HG03342 (cell line): Measurements from ENCODE around the gene PLIN5.

Experiments used
- ATAC-seq: cut with Tn5 transposase; IDR thresholded peaks from one replicate; pipeline ENCODE4 v1.9.1; 2021; ENCODE audit warnings: mild to moderate bottlenecking, moderate library complexity; ENCODE audit not compliant: unreplicated experiment

Gene PLIN5

GRCh38 chr19:4523306-4524110, 11.5 kb downstream of the PLIN5 start:
- no peak for ATAC-seq

- no peak for ATAC-seq
Observed at GRCh38 chr19:4522291-4523002, 12.6 kb downstream of the PLIN5 start.

GRCh38 chr19:4521888-4522242, 13.2 kb downstream of the PLIN5 start:
- ATAC-seq: no peak

GRCh38 chr19:4521170-4521887, 13.7 kb downstream of the PLIN5 start:
- ATAC-seq: no peak

- ATAC-seq: no peak
Observed at GRCh38 chr19:4519521-4520277, 15.3 kb downstream of the PLIN5 start.

GRCh38 chr19:4519172-4519496, 15.9 kb downstream of the PLIN5 start:
- no peak for ATAC-seq

GRCh38 chr19:4518345-4519171, 16.5 kb downstream of the PLIN5 start, which contains the start of gene PLIN4:
Gene PLIN4 (minus strand): TSS chr19:4518486. CDS start chr19:4518272, 214 bp downstream.
- ATAC-seq: no peak

GRCh38 chr19:4517451-4518057, 17.5 kb downstream of the PLIN5 start:
- ATAC-seq: no peak

- no peak for ATAC-seq
Observed at GRCh38 chr19:4516939-4517300, 18.1 kb downstream of the PLIN5 start.

GRCh38 chr19:4516199-4516938, 18.7 kb downstream of the PLIN5 start:
- no peak for ATAC-seq

- no peak for ATAC-seq
Observed at GRCh38 chr19:4515732-4516131, 19.3 kb downstream of the PLIN5 start.

- no peak for ATAC-seq
Observed at GRCh38 chr19:4513248-4513647, 21.8 kb downstream of the PLIN5 start.

GRCh38 chr19:4512070-4512469, 23.0 kb downstream of the PLIN5 start:
- ATAC-seq: no peak

- ATAC-seq: no peak
Observed at GRCh38 chr19:4511300-4512054, 23.5 kb downstream of the PLIN5 start.

- no peak for ATAC-seq
Observed at GRCh38 chr19:4510435-4511255, 24.4 kb downstream of the PLIN5 start.

- no peak for ATAC-seq
Observed at GRCh38 chr19:4508698-4509097, 26.3 kb downstream of the PLIN5 start.

GRCh38 chr19:4507804-4508203, 27.2 kb downstream of the PLIN5 start:
- no peak for ATAC-seq

- ATAC-seq: no peak
Observed at GRCh38 chr19:4507150-4507452, 27.9 kb downstream of the PLIN5 start.
